Measurements from ENCODE around the gene NQO2. TPM values are rescaled to one million over a fixed set of nuclear protein-coding genes. Genes with fewer than 3 reads are reported as not detected.
A peak's percentile ranks its signal among the peaks of the same experiment; 100 is the strongest.

The NQO2 gene
- total and polyA plus RNA-seq, 2 of the 13 experiments (the other 11 are each of a cell fraction or from before 2014, with no cell fraction given) = 32.2 to 56.5 TPM

DNA sequence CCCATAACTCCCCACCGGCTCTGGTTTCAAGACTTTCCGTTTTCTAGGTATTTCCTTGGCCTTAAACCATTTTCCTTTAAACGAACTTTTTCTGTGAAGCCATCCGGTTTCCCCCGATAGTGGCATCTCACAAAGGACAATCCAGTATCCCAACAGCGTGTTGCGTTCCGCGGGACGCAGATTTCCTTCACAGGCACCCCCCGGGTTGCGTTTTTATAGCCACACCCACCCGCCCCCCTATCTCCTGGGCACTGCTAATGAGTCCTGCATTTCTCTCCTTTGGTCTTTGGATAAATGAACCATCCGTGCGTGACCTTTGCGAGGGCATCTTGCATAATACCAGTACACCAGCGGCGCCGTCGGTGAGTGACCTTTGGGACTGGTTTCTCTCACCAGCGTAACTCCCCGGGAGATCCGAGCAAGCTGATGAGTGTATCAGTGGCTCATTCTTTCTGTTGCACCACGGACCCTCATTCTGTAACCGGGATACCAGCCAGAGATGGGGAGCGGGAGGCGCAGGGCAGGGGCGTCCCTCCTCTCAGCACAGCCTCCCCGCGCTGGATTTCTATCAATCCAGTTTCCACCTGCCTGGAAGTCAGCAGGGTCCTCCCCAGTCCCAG, 586 bp upstream of the NQO2 start (continued):
- no peak for TF ChIP-seq YEATS4 (CRISPR knock-in tag; IDR thresholded peaks at IDR 0.05; ENCODE audit: borderline replicate concordance)
- peak; percentile 73; the same call in 1 of the 2 replicates for TF ChIP-seq XBP1 (CRISPR knock-in tag; IDR thresholded peaks at IDR 0.05)
- TF ChIP-seq REPIN1 (CRISPR knock-in tag; IDR thresholded peaks at IDR 0.05; ENCODE audit: borderline replicate concordance, low read depth) = peak; percentile 62; the same call in 1 of the 2 replicates
- 0 out of 2 replicates have a peak, but pooled peaks have one; percentile 58 for TF ChIP-seq ZBTB3 (CRISPR knock-in tag; IDR thresholded peaks at IDR 0.05; ENCODE audit: borderline replicate concordance, low read depth)
- no peak for TF ChIP-seq ZNF780A (CRISPR knock-in tag; IDR thresholded peaks at IDR 0.05)
- TF ChIP-seq ZNF337 (CRISPR knock-in tag; IDR thresholded peaks at IDR 0.05; ENCODE audit: borderline replicate concordance, low read depth) = no peak
- TF ChIP-seq RXRB (CRISPR knock-in tag; IDR thresholded peaks at IDR 0.05; ENCODE audit: borderline replicate concordance) = peak; percentile 97
- TF ChIP-seq NPAS2 (CRISPR knock-in tag; IDR thresholded peaks at IDR 0.05; ENCODE audit: borderline replicate concordance) = no peak
- TF ChIP-seq GFI1 (CRISPR knock-in tag; IDR thresholded peaks at IDR 0.05; ENCODE audit: borderline replicate concordance) = no peak; the same call in none of the 2 replicates
- TF ChIP-seq, protein P1, sequence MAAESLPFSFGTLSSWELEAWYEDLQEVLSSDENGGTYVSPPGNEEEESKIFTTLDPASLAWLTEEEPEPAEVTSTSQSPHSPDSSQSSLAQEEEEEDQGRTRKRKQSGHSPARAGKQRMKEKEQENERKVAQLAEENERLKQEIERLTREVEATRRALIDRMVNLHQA (CRISPR knock-in tag; IDR thresholded peaks at IDR 0.05) = no peak
- no peak for TF ChIP-seq GLI4 (CRISPR knock-in tag; IDR thresholded peaks at IDR 0.05; ENCODE audit: borderline replicate concordance)
- TF ChIP-seq, protein P2, sequence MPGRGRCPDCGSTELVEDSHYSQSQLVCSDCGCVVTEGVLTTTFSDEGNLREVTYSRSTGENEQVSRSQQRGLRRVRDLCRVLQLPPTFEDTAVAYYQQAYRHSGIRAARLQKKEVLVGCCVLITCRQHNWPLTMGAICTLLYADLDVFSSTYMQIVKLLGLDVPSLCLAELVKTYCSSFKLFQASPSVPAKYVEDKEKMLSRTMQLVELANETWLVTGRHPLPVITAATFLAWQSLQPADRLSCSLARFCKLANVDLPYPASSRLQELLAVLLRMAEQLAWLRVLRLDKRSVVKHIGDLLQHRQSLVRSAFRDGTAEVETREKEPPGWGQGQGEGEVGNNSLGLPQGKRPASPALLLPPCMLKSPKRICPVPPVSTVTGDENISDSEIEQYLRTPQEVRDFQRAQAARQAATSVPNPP (CRISPR knock-in tag; IDR thresholded peaks at IDR 0.05) = no peak; the same call in 1 of the 2 replicates
- TF ChIP-seq, protein P3, sequence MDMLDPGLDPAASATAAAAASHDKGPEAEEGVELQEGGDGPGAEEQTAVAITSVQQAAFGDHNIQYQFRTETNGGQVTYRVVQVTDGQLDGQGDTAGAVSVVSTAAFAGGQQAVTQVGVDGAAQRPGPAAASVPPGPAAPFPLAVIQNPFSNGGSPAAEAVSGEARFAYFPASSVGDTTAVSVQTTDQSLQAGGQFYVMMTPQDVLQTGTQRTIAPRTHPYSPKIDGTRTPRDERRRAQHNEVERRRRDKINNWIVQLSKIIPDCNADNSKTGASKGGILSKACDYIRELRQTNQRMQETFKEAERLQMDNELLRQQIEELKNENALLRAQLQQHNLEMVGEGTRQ (IDR thresholded peaks at IDR 0.05; ENCODE audit: low read depth, low read length) = no peak
- TF ChIP-seq, protein P3 (CRISPR knock-in tag; IDR thresholded peaks at IDR 0.05; ENCODE audit: borderline replicate concordance) = no peak
- no peak for TF ChIP-seq HNRNPL (IDR thresholded peaks at IDR 0.05; ENCODE audit: low read depth, low read length)
- TF ChIP-seq, protein P4, sequence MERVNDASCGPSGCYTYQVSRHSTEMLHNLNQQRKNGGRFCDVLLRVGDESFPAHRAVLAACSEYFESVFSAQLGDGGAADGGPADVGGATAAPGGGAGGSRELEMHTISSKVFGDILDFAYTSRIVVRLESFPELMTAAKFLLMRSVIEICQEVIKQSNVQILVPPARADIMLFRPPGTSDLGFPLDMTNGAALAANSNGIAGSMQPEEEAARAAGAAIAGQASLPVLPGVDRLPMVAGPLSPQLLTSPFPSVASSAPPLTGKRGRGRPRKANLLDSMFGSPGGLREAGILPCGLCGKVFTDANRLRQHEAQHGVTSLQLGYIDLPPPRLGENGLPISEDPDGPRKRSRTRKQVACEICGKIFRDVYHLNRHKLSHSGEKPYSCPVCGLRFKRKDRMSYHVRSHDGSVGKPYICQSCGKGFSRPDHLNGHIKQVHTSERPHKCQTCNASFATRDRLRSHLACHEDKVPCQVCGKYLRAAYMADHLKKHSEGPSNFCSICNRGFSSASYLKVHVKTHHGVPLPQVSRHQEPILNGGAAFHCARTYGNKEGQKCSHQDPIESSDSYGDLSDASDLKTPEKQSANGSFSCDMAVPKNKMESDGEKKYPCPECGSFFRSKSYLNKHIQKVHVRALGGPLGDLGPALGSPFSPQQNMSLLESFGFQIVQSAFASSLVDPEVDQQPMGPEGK (CRISPR knock-in tag; IDR thresholded peaks at IDR 0.05) = peak; percentile 70
- TF ChIP-seq, protein P5, sequence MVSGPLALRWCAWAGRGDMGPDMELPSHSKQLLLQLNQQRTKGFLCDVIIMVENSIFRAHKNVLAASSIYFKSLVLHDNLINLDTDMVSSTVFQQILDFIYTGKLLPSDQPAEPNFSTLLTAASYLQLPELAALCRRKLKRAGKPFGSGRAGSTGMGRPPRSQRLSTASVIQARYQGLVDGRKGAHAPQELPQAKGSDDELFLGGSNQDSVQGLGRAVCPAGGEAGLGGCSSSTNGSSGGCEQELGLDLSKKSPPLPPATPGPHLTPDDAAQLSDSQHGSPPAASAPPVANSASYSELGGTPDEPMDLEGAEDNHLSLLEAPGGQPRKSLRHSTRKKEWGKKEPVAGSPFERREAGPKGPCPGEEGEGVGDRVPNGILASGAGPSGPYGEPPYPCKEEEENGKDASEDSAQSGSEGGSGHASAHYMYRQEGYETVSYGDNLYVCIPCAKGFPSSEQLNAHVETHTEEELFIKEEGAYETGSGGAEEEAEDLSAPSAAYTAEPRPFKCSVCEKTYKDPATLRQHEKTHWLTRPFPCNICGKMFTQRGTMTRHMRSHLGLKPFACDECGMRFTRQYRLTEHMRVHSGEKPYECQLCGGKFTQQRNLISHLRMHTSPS (CRISPR knock-in tag; IDR thresholded peaks at IDR 0.05; ENCODE audit: low read depth) = no peak; the same call in 1 of the 2 replicates
- TF ChIP-seq, protein P6, sequence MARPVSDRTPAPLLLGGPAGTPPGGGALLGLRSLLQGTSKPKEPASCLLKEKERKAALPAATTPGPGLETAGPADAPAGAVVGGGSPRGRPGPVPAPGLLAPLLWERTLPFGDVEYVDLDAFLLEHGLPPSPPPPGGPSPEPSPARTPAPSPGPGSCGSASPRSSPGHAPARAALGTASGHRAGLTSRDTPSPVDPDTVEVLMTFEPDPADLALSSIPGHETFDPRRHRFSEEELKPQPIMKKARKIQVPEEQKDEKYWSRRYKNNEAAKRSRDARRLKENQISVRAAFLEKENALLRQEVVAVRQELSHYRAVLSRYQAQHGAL (CRISPR knock-in tag; IDR thresholded peaks at IDR 0.05; ENCODE audit: not compliant biosample characterization) = peak; percentile 73
- TF ChIP-seq PHF5A (CRISPR knock-in tag; IDR thresholded peaks at IDR 0.05; ENCODE audit: low read depth, unreplicated experiment) = peak; percentile 49
- TF ChIP-seq ZNF589 (CRISPR knock-in tag; conservative IDR thresholded peaks at IDR 0.05) = peak; percentile 90; the same call in 1 of the 2 replicates
